A673 (cell line): ENCODE measurements around the gene GP5.

ENCODE experiments used
- EZH2 ChIP-seq: fragments of 200-600 bp; sonication (generic); IDR thresholded peaks from 2 replicates; pipeline ENCODE4 v1.6.1; 2017; ENCODE audit warnings: borderline replicate concordance, low read depth, mild to moderate bottlenecking, mixed read lengths, antibody characterized with exemption, low read length; ENCODE audit not compliant: poor library complexity, severe bottlenecking
- TF ChIP-seq, protein P1 (sequence below): fragments of 300-800, 200-600 bp; sonication (generic); conservative IDR thresholded peaks from 2 replicates; pipeline ENCODE4 v1.5.1; 2017; ENCODE audit warnings: low read depth, mild to moderate bottlenecking, antibody characterized with exemption, low read length, moderate library complexity, mixed read lengths

DNA sequence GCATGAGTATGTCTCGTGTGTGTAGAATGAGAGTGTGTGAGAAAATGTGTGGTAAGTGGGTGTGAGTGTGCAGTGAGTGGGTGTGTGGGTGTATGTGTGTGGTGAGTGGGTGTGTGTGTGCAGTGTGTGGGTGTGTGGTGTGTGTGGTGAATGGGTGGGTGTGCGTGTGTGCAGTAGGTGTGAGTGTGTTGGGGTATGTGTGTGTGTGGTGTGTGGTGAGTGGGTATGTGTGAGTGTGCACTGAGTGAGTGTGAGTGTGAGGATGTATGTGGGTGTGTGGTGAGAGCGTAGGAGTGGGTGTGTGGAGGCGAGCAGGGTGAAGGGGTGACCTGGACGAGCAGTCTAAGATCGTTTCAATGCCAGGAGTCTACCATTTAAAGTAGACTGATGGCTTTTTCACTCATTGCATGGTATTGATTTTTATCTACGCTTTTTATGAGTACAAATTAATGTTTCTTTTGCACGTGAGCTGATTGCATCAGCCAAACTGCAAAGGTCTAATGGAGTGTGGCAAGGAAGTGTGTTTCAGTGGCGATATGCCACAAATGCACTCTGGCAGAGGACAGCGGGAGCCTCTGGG is 46.3 kb downstream of the GP5 start:
- TF ChIP-seq, protein P1, sequence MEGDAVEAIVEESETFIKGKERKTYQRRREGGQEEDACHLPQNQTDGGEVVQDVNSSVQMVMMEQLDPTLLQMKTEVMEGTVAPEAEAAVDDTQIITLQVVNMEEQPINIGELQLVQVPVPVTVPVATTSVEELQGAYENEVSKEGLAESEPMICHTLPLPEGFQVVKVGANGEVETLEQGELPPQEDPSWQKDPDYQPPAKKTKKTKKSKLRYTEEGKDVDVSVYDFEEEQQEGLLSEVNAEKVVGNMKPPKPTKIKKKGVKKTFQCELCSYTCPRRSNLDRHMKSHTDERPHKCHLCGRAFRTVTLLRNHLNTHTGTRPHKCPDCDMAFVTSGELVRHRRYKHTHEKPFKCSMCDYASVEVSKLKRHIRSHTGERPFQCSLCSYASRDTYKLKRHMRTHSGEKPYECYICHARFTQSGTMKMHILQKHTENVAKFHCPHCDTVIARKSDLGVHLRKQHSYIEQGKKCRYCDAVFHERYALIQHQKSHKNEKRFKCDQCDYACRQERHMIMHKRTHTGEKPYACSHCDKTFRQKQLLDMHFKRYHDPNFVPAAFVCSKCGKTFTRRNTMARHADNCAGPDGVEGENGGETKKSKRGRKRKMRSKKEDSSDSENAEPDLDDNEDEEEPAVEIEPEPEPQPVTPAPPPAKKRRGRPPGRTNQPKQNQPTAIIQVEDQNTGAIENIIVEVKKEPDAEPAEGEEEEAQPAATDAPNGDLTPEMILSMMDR, result no peak
- no peak for TF ChIP-seq EZH2
